Erythroblast (primary cell): ENCODE data around the gene NIPBL.

ENCODE experiments used
- GATA1 ChIP-seq: IDR thresholded peaks from 2 replicates; pipeline ENCODE4 v1.6.1; 2011; ENCODE audit warnings: low read depth, mild to moderate bottlenecking, control low read depth, low read length, moderate library complexity
- POLR2A ChIP-seq: IDR thresholded peaks from 2 replicates; pipeline ENCODE4 v1.6.1; 2011; ENCODE audit warnings: mild to moderate bottlenecking, low read length

GRCh38 chr5:36885566-36886485 is 9.3 kb downstream of the NIPBL start:
- TF ChIP-seq POLR2A = no peak
- TF ChIP-seq GATA1 = no peak
